IMR-90 (cell line): ENCODE data around the gene LOXL3. TPM values are rescaled to one million over a fixed set of nuclear protein-coding genes. Genes with fewer than 3 reads are reported as not detected.

Experiments used
- ATAC-seq: fragments of 200-7000 bp; cut with Tn5 transposase; 2 replicates; pipeline ENCODE4 v1.9.1; 2020; ENCODE audit warnings: low read depth, mild to moderate bottlenecking, moderate library complexity
- BruUV-seq: library from RNA; stranded (reverse); fragments of 400-500 nt; replicated peaks from 2 replicates; lab custom pipeline; 2021; lab: Mats Ljungman, UMichigan
- CTCF ChIA-PET: fragments of 300-600 bp; formaldehyde crosslinking; extraction: SDS; loops from one replicate; lab custom pipeline; 2021; ENCODE audit warnings: antibody characterized with exemption; lab: Yijun Ruan, JAX
- POLR2A ChIA-PET: fragments of 300-600 bp; sonication (Branson Sonifier 250); formaldehyde crosslinking; loops from one replicate; lab custom pipeline; 2022; ENCODE audit warnings: antibody characterized with exemption; ENCODE audit not compliant: unreplicated experiment; lab: Charles Lee
- DNase-seq: peaks from one replicate; pipeline ENCODE4 v3.0.0; 2013
- H2AFZ ChIP-seq: replicated peaks from 2 replicates; pipeline ENCODE3; 2013; ENCODE audit warnings: low read length, mild to moderate bottlenecking; ENCODE audit not compliant: poor library complexity
- H2AK5ac ChIP-seq: 2 replicates; pipeline ENCODE4 v1.6.1; 2013; ENCODE audit warnings: low read depth, low read length, inconsistent platforms
- H2AK9ac ChIP-seq: replicated peaks from 2 replicates; pipeline ENCODE3; 2013; ENCODE audit warnings: mild to moderate bottlenecking, low read depth, low read length, moderate library complexity; ENCODE audit not compliant: poor library complexity
- H2BK120ac ChIP-seq: 2 replicates; pipeline ENCODE4 v1.6.1; 2013; ENCODE audit warnings: low read depth, low read length, inconsistent platforms
- H2BK15ac ChIP-seq: 3 replicates; pipeline ENCODE4 v1.6.1; 2013; ENCODE audit warnings: low read depth, low read length, inconsistent platforms
- H2BK20ac ChIP-seq: 2 replicates; pipeline ENCODE4 v1.6.1; 2013; ENCODE audit warnings: low read depth, mild to moderate bottlenecking, inconsistent platforms, low read length, moderate library complexity
- H2BK5ac ChIP-seq: 2 replicates; pipeline ENCODE4 v1.6.1; 2013; ENCODE audit warnings: mild to moderate bottlenecking, low read depth, low read length, inconsistent platforms; ENCODE audit not compliant: poor library complexity, severe bottlenecking
- H3K14ac ChIP-seq: replicated peaks from 2 replicates; pipeline ENCODE4 v1.6.1; 2013; ENCODE audit warnings: low read depth, low read length, inconsistent platforms
- H3K18ac ChIP-seq: 2 replicates; pipeline ENCODE4 v1.6.1; 2013; ENCODE audit warnings: low read depth, low read length, control low read depth
- H3K23ac ChIP-seq: 2 replicates; pipeline ENCODE4 v1.6.1; 2013; ENCODE audit warnings: low read depth, low read length, inconsistent platforms
- H3K27ac ChIP-seq: 2 replicates; pipeline ENCODE4 v1.5.1; 2013; ENCODE audit warnings: mild to moderate bottlenecking, control low read depth, low read length; ENCODE audit not compliant: insufficient read depth
- H3K27me3 ChIP-seq: 2 replicates; pipeline ENCODE4 v1.6.1; 2013; ENCODE audit warnings: low read length; ENCODE audit not compliant: control insufficient read depth, insufficient read depth
- H3K36me3 ChIP-seq: 2 replicates; pipeline ENCODE4 v1.6.1; 2013; ENCODE audit warnings: low read length, mixed read lengths; ENCODE audit not compliant: control insufficient read depth, insufficient read depth
- H3K4ac ChIP-seq: 2 replicates; pipeline ENCODE4 v1.6.1; 2013; ENCODE audit warnings: low read depth, low read length, inconsistent platforms
- H3K4me1 ChIP-seq: 2 replicates; pipeline ENCODE4 v1.6.1; 2013; ENCODE audit warnings: low read length, mixed read lengths; ENCODE audit not compliant: control insufficient read depth, insufficient read depth
- H3K4me2 ChIP-seq: 2 replicates; pipeline ENCODE4 v1.6.1; 2013; ENCODE audit warnings: low read depth, mild to moderate bottlenecking, control low read depth, low read length, moderate library complexity
- H3K4me3 ChIP-seq: 2 replicates; pipeline ENCODE4 v1.5.1; 2013; ENCODE audit warnings: low read depth, mild to moderate bottlenecking, control low read depth, low read length, moderate library complexity; ENCODE audit not compliant: insufficient read depth
- H3K56ac ChIP-seq: 2 replicates; pipeline ENCODE4 v1.6.1; 2013; ENCODE audit warnings: low read length, inconsistent platforms; ENCODE audit not compliant: insufficient read depth; ENCODE audit errors: extremely low read depth
- H3K79me1 ChIP-seq, 2 experiments: 2 replicates each; pipeline ENCODE4 v1.6.1; 2013; ENCODE audit warnings: low read length in 2 of 2, inconsistent platforms in 1 of 2, low read depth in 1 of 2
- H3K9ac ChIP-seq: 2 replicates; pipeline ENCODE4 v1.6.1; 2013; ENCODE audit warnings: low read depth, low read length, control low read depth
- H3K9me1 ChIP-seq: 2 replicates; pipeline ENCODE4 v1.6.1; 2013; ENCODE audit warnings: low read length, inconsistent platforms; ENCODE audit not compliant: insufficient read depth
- H3K9me3 ChIP-seq: 2 replicates; pipeline ENCODE4 v1.6.1; 2013; ENCODE audit warnings: low read length; ENCODE audit not compliant: control insufficient read depth, insufficient read depth
- H4K20me1 ChIP-seq: 2 replicates; pipeline ENCODE4 v1.6.1; 2013; ENCODE audit warnings: low read length, inconsistent platforms; ENCODE audit not compliant: insufficient read depth
- H4K5ac ChIP-seq: 2 replicates; pipeline ENCODE4 v1.6.1; 2013; ENCODE audit warnings: mild to moderate bottlenecking, low read depth, low read length, control low read depth
- H4K8ac ChIP-seq, 2 experiments: 2 replicates each; pipeline ENCODE4 v1.6.1; 2013; ENCODE audit warnings: low read depth in 2 of 2, low read length in 2 of 2, control low read depth in 1 of 2, inconsistent platforms in 1 of 2
- H4K91ac ChIP-seq: 2 replicates; pipeline ENCODE4 v1.6.1; 2013; ENCODE audit warnings: low read depth, low read length, inconsistent platforms; ENCODE audit not compliant: insufficient read depth
- BHLHE40 ChIP-seq: fragments of 150-350 bp; IDR thresholded peaks from 2 replicates; pipeline ENCODE4 v1.6.1; 2016; ENCODE audit warnings: mild to moderate bottlenecking, low read depth, low read length
- CEBPB ChIP-seq: IDR thresholded peaks from 2 replicates; pipeline ENCODE4 v1.6.1; 2012; ENCODE audit warnings: low read depth, low read length, improper control_type of control experiment
- CHD1 ChIP-seq: IDR thresholded peaks from 2 replicates; pipeline ENCODE4 v1.6.1; 2012; ENCODE audit warnings: low read depth, low read length, improper control_type of control experiment
- FOS ChIP-seq: fragments of 150-350 bp; IDR thresholded peaks from 2 replicates; pipeline ENCODE4 v1.6.1; 2016; ENCODE audit warnings: low read depth, low read length
- MAFK ChIP-seq: IDR thresholded peaks from 2 replicates; pipeline ENCODE4 v1.6.1; 2012; ENCODE audit warnings: low read depth, low read length, improper control_type of control experiment
- MAZ ChIP-seq: IDR thresholded peaks from 2 replicates; pipeline ENCODE4 v1.6.1; 2012; ENCODE audit warnings: low read depth, mild to moderate bottlenecking, low read length, improper control_type of control experiment, moderate library complexity, borderline replicate concordance
- MXI1 ChIP-seq: IDR thresholded peaks from 2 replicates; pipeline ENCODE4 v1.6.1; 2012; ENCODE audit warnings: low read depth, mild to moderate bottlenecking, low read length, moderate library complexity, borderline replicate concordance
- POLR2A ChIP-seq: IDR thresholded peaks from 2 replicates; pipeline ENCODE4 v1.6.1; 2012; ENCODE audit warnings: mild to moderate bottlenecking, low read depth, low read length
- RAD21 ChIP-seq: IDR thresholded peaks from 2 replicates; pipeline ENCODE4 v1.6.1; 2012; ENCODE audit warnings: low read length, improper control_type of control experiment
- RCOR1 ChIP-seq: IDR thresholded peaks from 2 replicates; pipeline ENCODE4 v1.6.1; 2012; ENCODE audit warnings: mild to moderate bottlenecking, low read length, improper control_type of control experiment; ENCODE audit not compliant: insufficient replicate concordance
- RFX5 ChIP-seq: IDR thresholded peaks from 2 replicates; pipeline ENCODE4 v1.8.0; 2012; ENCODE audit warnings: low read depth, mild to moderate bottlenecking, low read length, moderate library complexity
- WGBS, 2 experiments: methylation state at CpG; one replicate each; pipeline versions ENCODE4 v1.1.5 to v1.1.7; 2013; ENCODE audit warnings: missing lambda C conversion rate in 2 of 2; ENCODE audit not compliant: insufficient read length in 1 of 2; ENCODE audit errors: extremely low coverage in 2 of 2; 5-methylcytosine and 5-hydroxymethylcytosine counted together
- dilution Hi-C: fragments of 300-500 bp; cut with HindIII; formaldehyde crosslinking; loops from one replicate; pipeline ENCODE4 v1.14.3; 2018; ENCODE audit warnings: low sequenced_read_pairs; ENCODE audit not compliant: unreplicated experiment
- in situ Hi-C: fragments of 300-500 bp; cut with MboI; formaldehyde crosslinking; loops from 3 replicates; pipeline ENCODE4 v1.14.3; 2019; ENCODE audit warnings: low sequenced_read_pairs, inconsistent platforms, mixed read lengths
- intact Hi-C: fragments of 100-400 bp; cut with micrococcal nuclease; formaldehyde crosslinking; loops from 2 replicates; pipeline ENCODE4 v1.10.0; 2022
- polyA plus RNA-seq, 3 experiments: library from polyadenylated mRNA; depleted of rRNA; stranded (reverse); fragments of >200 nt; gene quantifications; 2 replicates each; pipeline ENCODE4 v1.2.3, GENCODE V29; 2012; ENCODE audit warnings: low replicate concordance in 1 of 3
- total RNA-seq: library from RNA; depleted of rRNA; stranded (reverse); fragments of >200 nt; gene quantifications from 2 replicates; pipeline ENCODE4 v1.2.3, GENCODE V29; 2012
- TF ChIP-seq, protein P1 (sequence below): fragments of 150-350 bp; IDR thresholded peaks from 2 replicates; pipeline ENCODE4 v1.6.1; 2017; ENCODE audit warnings: mild to moderate bottlenecking, antibody characterized with exemption, low read length, low read depth
- TF ChIP-seq, protein P2 (sequence below): conservative IDR thresholded peaks from 2 replicates; pipeline ENCODE4 v1.5.1; 2012; ENCODE audit warnings: mild to moderate bottlenecking, low read depth, low read length, improper control_type of control experiment

The LOXL3 gene
- total and polyA plus RNA-seq, 2 of the 4 experiments (the other 2 are of a cell fraction), result 17.9 to 23.4 TPM

DNA sequence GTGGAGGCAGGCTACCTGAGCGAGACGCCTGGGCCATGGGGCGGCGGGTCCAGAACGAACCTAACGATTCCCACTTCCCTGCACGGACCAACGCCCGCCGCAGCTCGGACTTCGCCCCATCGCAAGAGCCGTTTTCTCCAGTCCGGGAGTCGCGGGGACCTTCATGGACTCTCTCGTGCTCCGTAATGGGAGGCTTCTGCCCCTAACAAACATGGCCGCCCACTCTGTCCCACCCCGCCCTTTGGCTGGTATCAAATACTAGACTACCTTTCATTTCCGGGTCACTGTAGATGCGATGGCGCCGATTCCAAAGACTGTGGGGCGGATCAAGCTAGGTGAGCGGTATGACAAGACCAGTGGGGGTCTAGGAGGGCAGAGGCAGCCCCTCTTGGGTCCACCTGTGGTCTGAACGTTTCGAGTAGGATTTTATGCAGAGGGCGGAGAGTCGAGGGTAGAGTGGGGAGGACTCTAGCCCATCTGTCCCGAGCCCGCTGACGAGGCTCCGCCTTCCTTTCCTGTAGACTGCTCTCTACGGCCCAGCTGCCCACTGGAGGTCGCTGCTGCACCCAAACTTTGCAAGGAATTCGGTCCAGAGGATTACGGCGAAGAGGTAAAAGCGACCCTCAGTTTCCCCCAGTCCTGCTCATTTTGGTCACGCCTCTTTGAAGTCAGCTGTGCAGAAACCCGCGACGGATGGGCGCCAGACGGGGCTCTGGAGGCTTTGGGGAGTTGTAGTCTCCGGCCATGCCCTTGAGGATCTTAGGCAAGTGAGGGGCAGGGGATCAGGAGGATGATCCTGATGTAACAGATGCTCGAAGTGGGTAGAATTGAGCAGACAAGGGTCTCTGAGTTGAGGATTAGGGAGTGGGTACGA is 70.7 kb downstream of the LOXL3 start, which contains the start of the genes CCDC142 and TTC31:
TSS of gene CCDC142 (minus strand) at position 198 of the 874 bp plus-strand sequence. CDS start at position 37, 161 bp downstream.
TSS of gene TTC31 (plus strand) at position 281 of the 874 bp plus-strand sequence. CDS start at position 296, 15 bp downstream.
- ATAC-seq, result peak; percentile 93
- Histone ChIP-seq H3K4me1 (peaks cover 13% of the 10 kb centered on the region), H2BK5ac (peak within 1 kb of the TSS; percentile 92), H4K20me1 (peaks cover 3% of the 10 kb centered on the region; the same call in 1 of the 2 replicates), H4K5ac (peak within 1 kb of the TSS; percentile 97), H3K36me3 (peaks cover 7% of the 10 kb centered on the region), H3K4me3 (peak within 1 kb of the TSS; percentile 80), H3K9me3 (no peaks in the 10 kb centered on the region), H2BK20ac (peak within 1 kb of the TSS; percentile 93), H2AK9ac (peak within 1 kb of the TSS; percentile 99), H2BK120ac (peak within 1 kb of the TSS; percentile 98), H3K27ac (peak within 1 kb of the TSS; percentile 91), H3K56ac (peak within 1 kb of the TSS; percentile 95), H3K23ac (peak within 1 kb of the TSS; percentile 98), H4K91ac (peak within 1 kb of the TSS; percentile 99), H3K18ac (peak within 1 kb of the TSS; percentile 87), H2AK5ac (peak within 1 kb of the TSS; percentile 73), H2BK15ac (peak within 1 kb of the TSS; percentile 99; the same call in 2 of the 3 replicates), H3K9me1 (peaks cover 7% of the 10 kb centered on the region; the same call in 1 of the 2 replicates), H3K14ac (peak within 1 kb of the TSS; percentile 99), H3K4me2 (peak within 1 kb of the TSS; percentile 97), H4K8ac (peak within 1 kb of the TSS; percentile 79 to 100), H3K4ac (peak within 1 kb of the TSS; percentile 97), H3K9ac (peak within 1 kb of the TSS; percentile 89), H2AFZ (peak within 1 kb of the TSS; percentile 100), H3K79me1 (peaks cover 24 to 63% of the 10 kb centered on the region in 2 experiments), H3K27me3 (no peaks in the 10 kb centered on the region)
- ChIA-PET CTCF (interaction anchor here (0.6 to 3.4 kb wide), 6 partner anchors 14 to 106 kb away, joined by 3 to 17 read pairs (median 4); no protein-coding TSS in a partner anchor), POLR2A (interaction anchor here (1.1 to 1.4 kb wide), 2 partner anchors 21 to 24 kb away, joined by 3 to 5 read pairs; partner anchors contain the start of gene WBP1)
- BruUV-seq, result no TSS peak
- peak; percentile 93 for DNase-seq
- dilution Hi-C loops (no loop called here), intact Hi-C loops (loop anchor here (1.0 kb wide), 3 partner anchors 29 to 104 kb away; partner anchors contain the start of genes AUP1 and HTRA2), in situ Hi-C loops (loop anchor here (5.0 to 25.0 kb wide), 2 partner anchors 94 to 379 kb away; no protein-coding TSS in a partner anchor)
- WGBS, 2 experiments, result 0% methylated on average over 13 of the region's 50 CpGs; no CpG with 5 or more reads in 1 of the 2 experiments
- TF ChIP-seq MXI1 (peak; percentile 31; the same call in 1 of the 2 replicates), MAFK (0 out of 2 replicates have a peak, but pooled peaks have one; percentile 5), POLR2A (peak; percentile 57; the same call in 1 of the 2 replicates), BHLHE40 (0 out of 2 replicates have a peak, but pooled peaks have one; percentile 21), RCOR1 (peak; percentile 20), RFX5 (no peak), CEBPB (no peak), FOS (no peak), RAD21 (peak; percentile 75), MAZ (peak; percentile 81; the same call in 1 of the 2 replicates), CHD1 (no peak)
- TF ChIP-seq, protein P1, sequence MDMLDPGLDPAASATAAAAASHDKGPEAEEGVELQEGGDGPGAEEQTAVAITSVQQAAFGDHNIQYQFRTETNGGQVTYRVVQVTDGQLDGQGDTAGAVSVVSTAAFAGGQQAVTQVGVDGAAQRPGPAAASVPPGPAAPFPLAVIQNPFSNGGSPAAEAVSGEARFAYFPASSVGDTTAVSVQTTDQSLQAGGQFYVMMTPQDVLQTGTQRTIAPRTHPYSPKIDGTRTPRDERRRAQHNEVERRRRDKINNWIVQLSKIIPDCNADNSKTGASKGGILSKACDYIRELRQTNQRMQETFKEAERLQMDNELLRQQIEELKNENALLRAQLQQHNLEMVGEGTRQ, result no peak
- TF ChIP-seq, protein P2, sequence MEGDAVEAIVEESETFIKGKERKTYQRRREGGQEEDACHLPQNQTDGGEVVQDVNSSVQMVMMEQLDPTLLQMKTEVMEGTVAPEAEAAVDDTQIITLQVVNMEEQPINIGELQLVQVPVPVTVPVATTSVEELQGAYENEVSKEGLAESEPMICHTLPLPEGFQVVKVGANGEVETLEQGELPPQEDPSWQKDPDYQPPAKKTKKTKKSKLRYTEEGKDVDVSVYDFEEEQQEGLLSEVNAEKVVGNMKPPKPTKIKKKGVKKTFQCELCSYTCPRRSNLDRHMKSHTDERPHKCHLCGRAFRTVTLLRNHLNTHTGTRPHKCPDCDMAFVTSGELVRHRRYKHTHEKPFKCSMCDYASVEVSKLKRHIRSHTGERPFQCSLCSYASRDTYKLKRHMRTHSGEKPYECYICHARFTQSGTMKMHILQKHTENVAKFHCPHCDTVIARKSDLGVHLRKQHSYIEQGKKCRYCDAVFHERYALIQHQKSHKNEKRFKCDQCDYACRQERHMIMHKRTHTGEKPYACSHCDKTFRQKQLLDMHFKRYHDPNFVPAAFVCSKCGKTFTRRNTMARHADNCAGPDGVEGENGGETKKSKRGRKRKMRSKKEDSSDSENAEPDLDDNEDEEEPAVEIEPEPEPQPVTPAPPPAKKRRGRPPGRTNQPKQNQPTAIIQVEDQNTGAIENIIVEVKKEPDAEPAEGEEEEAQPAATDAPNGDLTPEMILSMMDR, result peak; percentile 90
